Choroid plexus epithelial cell (primary cell): ENCODE data around the gene USH2A.

ENCODE experiments used
- DNase-seq: peaks from one replicate; pipeline ENCODE4 v3.0.0-alpha.2; 2010; ENCODE audit warnings: low read depth
- H3K4me3 ChIP-seq: 2 replicates; pipeline ENCODE4 v1.5.1; 2011; ENCODE audit warnings: low read depth, mild to moderate bottlenecking, control low read depth, low read length, moderate library complexity
- CTCF ChIP-seq: conservative IDR thresholded peaks from 2 replicates; pipeline ENCODE4 v1.5.1; 2011; ENCODE audit warnings: low read depth, mild to moderate bottlenecking, control low read depth, inconsistent platforms, low read length, moderate library complexity

USH2A gene

GRCh38 chr1:215863796-215864195 is 559.5 kb downstream of the USH2A start:
- H3K4me3 ChIP-seq = no peak overlapping the region
- no peak for DNase-seq
- no peak for TF ChIP-seq CTCF

GRCh38 chr1:215860833-215861232 is 562.4 kb downstream of the USH2A start:
- no peak overlapping the region for H3K4me3 ChIP-seq
- TF ChIP-seq CTCF = no peak
- DNase-seq = no peak

GRCh38 chr1:215857317-215857716 is 565.9 kb downstream of the USH2A start:
- no peak for DNase-seq

GRCh38 chr1:215845234-215845891 is 577.9 kb downstream of the USH2A start:
- H3K4me3 ChIP-seq = no peak overlapping the region
- TF ChIP-seq CTCF = no peak
- DNase-seq = peak; percentile 71

More at GRCh38 chr1:215857317-215857716, 565.9 kb downstream of the USH2A start:
- no peak overlapping the region for H3K4me3 ChIP-seq
- TF ChIP-seq CTCF = no peak

- no peak for DNase-seq
- H3K4me3 ChIP-seq = no peak overlapping the region
- TF ChIP-seq CTCF = no peak
Measured at GRCh38 chr1:215844777-215845176, 578.5 kb downstream of the USH2A start.

- no peak overlapping the region for H3K4me3 ChIP-seq
- DNase-seq = no peak
- TF ChIP-seq CTCF = no peak
Measured at GRCh38 chr1:215844266-215844665, 579.0 kb downstream of the USH2A start.

- TF ChIP-seq CTCF = no peak
- DNase-seq = no peak
- H3K4me3 ChIP-seq = no peak overlapping the region
Measured at GRCh38 chr1:215842905-215843304, 580.3 kb downstream of the USH2A start.
